ENCODE results near the gene FAM76B. TPM values are rescaled to one million over a fixed set of nuclear protein-coding genes. Genes with fewer than 3 reads are reported as not detected.
"Not testable (repeated sequence)": the region's sequence is repeated elsewhere in the genome, so short reads cannot be mapped to it uniquely, and the experiment has no call there.

FAM76B gene
- total RNA-seq: 10 to 100 TPM; 14.4 to 53.4 (median 30.5) TPM

DNA sequence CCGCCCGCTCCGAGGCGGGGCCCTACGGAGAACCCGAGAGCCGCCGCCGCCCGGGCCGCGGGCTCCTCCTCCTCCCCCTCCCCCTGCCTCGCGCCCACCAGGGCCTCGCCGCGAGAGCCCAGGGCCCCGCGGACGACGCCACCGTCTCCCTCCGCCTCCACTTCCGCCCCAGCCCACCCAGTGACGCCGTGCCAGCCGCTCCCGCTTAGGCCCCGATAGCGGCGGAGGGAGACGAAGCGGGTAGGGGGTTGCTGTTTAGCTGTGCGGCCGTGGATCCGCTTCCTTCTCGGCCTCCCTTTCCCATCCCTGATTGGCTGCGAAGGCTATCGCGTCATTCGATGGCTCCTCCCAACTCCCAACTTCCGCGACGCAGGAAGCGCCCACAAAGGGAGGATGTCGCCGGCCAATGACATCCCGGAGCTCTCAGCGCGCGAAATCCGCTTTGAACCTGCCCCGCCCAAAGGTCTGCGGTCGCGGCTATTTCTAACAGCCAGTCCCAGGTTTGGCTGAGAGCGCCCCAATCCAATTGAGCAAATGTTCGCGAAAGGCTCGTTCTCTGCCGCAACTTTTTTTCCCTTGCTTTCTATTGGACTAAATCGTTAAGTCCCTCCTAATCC is at the start of gene FAM76B:
TSS of gene FAM76B (minus strand) at position 277 of the 617 bp plus-strand sequence. CDS start 304 bp downstream, outside the sequence.
- Histone ChIP-seq H3K27ac (peak within 1 kb of the TSS; percentile 93 to 97), H3K4me3 (peak within 1 kb of the TSS; percentile 74 to 98 (median 89)), H3K4me1 (replicated peaks in 1 of 2) (peaks cover 2 to 15% of the 10 kb centered on the region in 2 donors)
- in situ Hi-C loops (cut with MboI; ENCODE audit: low pct_unique_long_range_greater_than_20kb in 2 of 9, low sequenced_read_pairs in 9 of 9, unreplicated experiment in 9 of 9): no loop called here
- ATAC-seq (replicated peaks in 6 of 8): peak; percentile 74 to 88 (median 84)
- 0% methylated on average over 1 to 9 of the region's 62 CpGs; no CpG with 5 or more reads in 4 of the 10 experiments for WGBS, 10 experiments

DNA sequence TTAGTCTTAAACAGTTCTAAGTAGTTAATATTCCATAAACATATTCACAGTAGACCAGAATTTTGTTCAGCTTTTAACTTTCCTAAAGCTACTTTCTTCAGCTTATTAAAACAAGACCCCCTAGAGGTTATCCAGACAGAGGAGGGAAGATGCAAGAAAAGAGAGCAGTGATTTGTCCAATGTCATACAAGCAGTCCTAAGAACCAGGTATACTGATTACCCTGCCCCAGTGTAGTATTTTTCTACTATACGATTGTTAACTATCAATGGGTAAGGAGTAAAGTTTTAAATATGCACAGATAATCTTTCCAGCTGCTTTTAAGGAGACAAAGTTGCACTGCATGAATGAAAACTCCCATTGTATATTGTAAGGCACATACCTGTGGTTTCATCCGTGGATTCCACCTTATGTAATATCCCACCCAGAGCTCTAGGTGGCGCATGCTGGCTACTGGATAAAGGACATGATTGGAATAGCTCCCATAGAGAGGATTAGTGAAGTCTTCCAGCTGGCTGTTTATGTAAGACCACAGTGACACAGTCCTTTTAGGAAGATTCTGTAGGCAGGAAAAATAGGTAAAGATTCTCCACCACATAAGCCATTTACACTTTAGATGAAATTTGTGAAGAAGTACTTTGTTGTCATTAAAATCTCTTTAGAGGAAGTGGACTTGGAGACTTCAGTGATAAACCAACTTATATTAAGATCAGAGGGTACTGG is 46.3 kb upstream of the FAM76B start:
- H3K4me1 ChIP-seq (replicated peaks in 1 of 2): no peaks in the 10 kb centered on the region
- in situ Hi-C loops (cut with MboI; ENCODE audit: low pct_unique_long_range_greater_than_20kb in 2 of 9, low sequenced_read_pairs in 9 of 9, unreplicated experiment in 9 of 9): loop anchor here in 3 of 9 experiments (25.0 kb wide), 3 partner anchors 176 to 576 kb away; no protein-coding TSS in a partner anchor
- ATAC-seq (replicated peaks in 6 of 8): peak; percentile 59 to 96 (median 89)
- H3K4me3 ChIP-seq: no peak overlapping the region
- H3K27ac ChIP-seq: no peak overlapping the region
- 0 to 80% (median 7%) methylated on average over 1 to 3 of the region's 3 CpGs; no CpG with 5 or more reads in 1 of the 10 experiments for WGBS, 10 experiments

DNA sequence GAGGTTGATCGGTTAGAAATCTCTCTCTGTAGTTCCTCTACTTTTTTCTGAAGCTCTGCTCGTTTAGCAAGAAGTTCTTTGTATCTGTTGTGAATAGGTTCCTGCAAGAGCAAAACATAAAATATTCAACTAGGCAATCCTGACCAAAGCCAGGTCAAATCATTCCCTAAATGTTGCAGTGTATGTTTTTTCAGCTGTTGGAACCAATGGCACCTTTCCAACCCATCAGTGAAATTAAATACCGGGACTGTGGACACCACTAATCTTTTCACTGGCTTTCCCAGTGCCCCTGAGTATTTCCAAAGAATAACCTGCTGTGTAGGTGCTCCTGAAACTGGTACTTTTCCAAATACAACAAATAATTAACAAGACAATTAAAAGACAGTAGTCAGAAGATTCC is 45.8 kb upstream of the FAM76B start:
- no peak for ATAC-seq (replicated peaks in 6 of 8)
- WGBS, 10 experiments: 41 to 94% (median 78%) methylated on average over 1 to 3 of the region's 3 CpGs; no CpG with 5 or more reads in 1 of the 10 experiments
- no peaks in the 10 kb centered on the region for H3K4me1 ChIP-seq (replicated peaks in 1 of 2)
- no peak overlapping the region for H3K27ac ChIP-seq
- in situ Hi-C loops (cut with MboI; ENCODE audit: low pct_unique_long_range_greater_than_20kb in 2 of 9, low sequenced_read_pairs in 9 of 9, unreplicated experiment in 9 of 9): loop anchor here in 3 of 9 experiments (25.0 kb wide), 3 partner anchors 177 to 577 kb away; no protein-coding TSS in a partner anchor
- no peak overlapping the region for H3K4me3 ChIP-seq

DNA sequence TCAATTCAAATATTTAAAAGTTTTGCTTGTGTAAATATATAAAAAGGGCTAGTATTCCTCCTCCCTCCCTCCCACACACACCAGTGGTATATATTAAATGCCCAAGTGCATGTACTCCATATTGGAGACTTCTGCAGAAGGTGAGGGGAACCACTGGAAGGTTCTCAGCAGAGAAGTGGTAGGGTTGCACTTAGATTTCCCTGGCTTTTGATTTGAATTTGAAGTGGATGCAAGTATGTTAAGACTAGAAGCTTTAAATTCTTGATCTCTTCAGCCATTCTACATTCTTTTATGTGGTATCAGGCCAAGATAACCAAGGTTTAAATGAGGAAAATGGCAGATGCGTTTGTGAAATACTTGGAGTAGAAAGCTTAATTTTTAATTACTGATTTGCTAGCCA is 43.8 kb upstream of the FAM76B start:
- in situ Hi-C loops (cut with MboI; ENCODE audit: low pct_unique_long_range_greater_than_20kb in 2 of 9, low sequenced_read_pairs in 9 of 9, unreplicated experiment in 9 of 9): loop anchor here in 3 of 9 experiments (25.0 kb wide), 3 partner anchors 179 to 579 kb away; no protein-coding TSS in a partner anchor
- ATAC-seq (replicated peaks in 6 of 8): no peak
- H3K4me1 ChIP-seq (replicated peaks in 1 of 2): no peaks in the 10 kb centered on the region
- H3K4me3 ChIP-seq: no peak overlapping the region
- H3K27ac ChIP-seq: no peak overlapping the region
- WGBS, 10 experiments: 33 to 100% (median 80%) methylated on average over 1 of the region's 1 CpG; no CpG with 5 or more reads in 4 of the 10 experiments

DNA sequence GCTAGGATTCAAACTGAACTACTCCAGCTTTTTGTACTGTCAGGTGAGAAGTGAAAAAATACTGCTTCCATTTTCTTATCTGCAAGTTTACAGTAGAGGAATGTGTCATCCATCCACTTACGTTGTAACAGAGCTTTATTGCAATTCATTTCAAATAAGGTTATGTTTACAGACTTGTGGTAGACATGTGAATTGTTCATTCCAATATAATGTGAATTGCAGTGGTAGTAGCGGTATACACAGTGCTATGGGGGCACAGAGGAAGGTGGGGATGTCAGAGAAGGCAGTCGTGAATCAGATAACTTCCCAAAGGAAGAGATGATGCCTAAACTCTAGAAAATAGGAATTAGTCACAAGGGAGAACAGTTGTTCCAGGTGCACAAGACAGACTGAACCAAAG is 43.2 kb upstream of the FAM76B start:
- Histone ChIP-seq H3K27ac (no peak overlapping the region), H3K4me1 (replicated peaks in 1 of 2) (no peaks in the 10 kb centered on the region), H3K4me3 (no peak overlapping the region)
- in situ Hi-C loops (cut with MboI; ENCODE audit: low pct_unique_long_range_greater_than_20kb in 2 of 9, low sequenced_read_pairs in 9 of 9, unreplicated experiment in 9 of 9): loop anchor here in 3 of 9 experiments (25.0 kb wide), 3 partner anchors 180 to 580 kb away; no protein-coding TSS in a partner anchor
- WGBS, 10 experiments: 43 to 100% (median 83%) methylated on average over 1 to 3 of the region's 3 CpGs; no CpG with 5 or more reads in 1 of the 10 experiments
- no peak for ATAC-seq (replicated peaks in 6 of 8)

DNA sequence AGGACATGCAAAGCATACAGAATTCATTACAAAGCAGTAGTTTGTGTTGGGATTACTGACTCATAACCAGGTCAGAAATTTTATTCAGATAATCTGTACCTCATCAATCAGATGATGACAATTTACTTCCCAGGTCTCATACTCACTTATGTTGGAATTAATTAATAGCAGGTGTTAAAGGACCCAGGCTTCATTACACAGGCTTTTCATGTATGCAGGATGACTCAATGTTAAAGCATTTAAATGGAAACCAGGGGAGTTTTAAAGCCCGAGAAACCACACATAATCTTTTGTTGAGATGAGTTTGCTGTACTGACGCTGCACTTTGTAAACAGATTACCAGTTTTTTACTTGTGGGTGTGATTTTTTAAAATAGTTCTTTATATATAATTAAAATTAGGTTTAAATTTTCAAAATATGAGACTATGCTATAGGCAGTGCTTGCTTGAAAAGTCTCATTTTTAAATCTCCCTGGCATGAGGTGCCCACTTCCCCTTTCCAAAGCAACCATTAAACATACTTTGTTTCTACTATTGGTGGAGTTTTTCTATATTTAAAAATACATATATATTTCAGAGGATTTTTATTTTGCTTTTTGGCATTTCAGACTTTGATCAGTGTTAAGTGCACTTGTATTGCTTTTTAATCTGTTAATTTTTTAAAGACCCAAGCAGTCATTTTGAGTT is 41.8 kb upstream of the FAM76B start:
- 0 to 84% (median 23%) methylated on average over 1 to 2 of the region's 2 CpGs; no CpG with 5 or more reads in 2 of the 10 experiments for WGBS, 10 experiments
- Histone ChIP-seq H3K27ac (no peak overlapping the region), H3K4me3 (no peak overlapping the region), H3K4me1 (replicated peaks in 1 of 2) (no peaks in the 10 kb centered on the region)
- in situ Hi-C loops (cut with MboI; ENCODE audit: low pct_unique_long_range_greater_than_20kb in 2 of 9, low sequenced_read_pairs in 9 of 9, unreplicated experiment in 9 of 9): loop anchor here in 3 of 9 experiments (25.0 kb wide), 3 partner anchors 181 to 581 kb away; no protein-coding TSS in a partner anchor
- ATAC-seq (replicated peaks in 6 of 8): peak in 7 of 8 experiments; percentile 23 to 81 (median 69)

DNA sequence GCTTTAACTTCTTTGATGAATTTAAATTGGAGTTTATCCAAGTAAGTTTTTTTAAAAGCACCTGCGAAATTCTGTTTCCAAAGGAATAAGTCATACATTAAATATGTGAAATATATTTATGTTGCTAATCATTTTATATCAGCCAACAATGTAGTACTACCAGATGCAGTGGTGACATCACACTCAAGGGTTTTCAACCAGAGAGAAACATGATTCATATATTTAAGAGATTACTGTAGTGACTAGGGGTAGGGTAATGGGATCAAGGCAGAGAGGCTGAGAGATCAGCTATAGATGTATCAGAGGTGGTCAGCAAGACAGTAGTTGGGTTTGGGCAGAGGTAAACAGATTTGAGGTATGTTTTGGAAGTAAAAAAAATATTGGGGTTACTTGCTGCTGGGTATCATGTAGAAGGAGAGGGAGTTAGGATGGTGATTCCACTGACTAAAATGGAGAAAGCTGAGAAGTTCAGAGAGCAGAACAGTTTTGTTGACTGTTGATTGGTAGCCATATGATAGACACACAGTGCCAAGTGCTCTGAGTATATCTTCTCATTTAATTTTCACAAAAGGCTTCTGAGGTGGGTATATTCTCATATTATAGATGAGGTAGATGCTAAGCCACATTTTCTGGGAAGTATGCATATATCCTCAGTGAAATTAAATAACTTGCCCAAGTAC is 40.1 kb upstream of the FAM76B start:
- Histone ChIP-seq H3K27ac (no peak overlapping the region), H3K4me3 (no peak overlapping the region), H3K4me1 (replicated peaks in 1 of 2) (no peaks in the 10 kb centered on the region)
- in situ Hi-C loops (cut with MboI; ENCODE audit: low pct_unique_long_range_greater_than_20kb in 2 of 9, low sequenced_read_pairs in 9 of 9, unreplicated experiment in 9 of 9): loop anchor here in 3 of 9 experiments (25.0 kb wide), 3 partner anchors 183 to 583 kb away; no protein-coding TSS in a partner anchor
- ATAC-seq (replicated peaks in 6 of 8): peak in 1 of 8 experiments; percentile 19
- 55 to 100% (median 86%) methylated on average over 1 of the region's 1 CpG; no CpG with 5 or more reads in 1 of the 10 experiments for WGBS, 10 experiments

DNA sequence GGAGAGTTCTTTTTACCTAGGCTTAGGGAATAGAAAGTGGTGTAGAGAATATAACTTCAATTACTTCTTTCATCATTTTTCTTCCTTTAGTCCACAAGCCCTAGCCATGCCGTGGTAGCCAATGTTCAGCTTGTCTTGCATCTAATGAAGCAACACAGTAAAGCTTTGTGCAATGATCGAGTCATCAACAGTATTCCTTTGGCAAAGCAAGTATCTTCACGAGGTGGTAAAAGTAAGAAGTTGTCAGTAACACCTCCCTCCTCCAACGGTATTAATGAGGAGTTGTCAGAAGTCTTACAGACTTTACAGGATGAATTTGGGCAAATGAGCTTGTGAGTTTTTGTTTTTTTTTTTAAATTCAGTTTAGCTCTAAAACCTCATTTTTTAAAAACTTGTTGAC is 38.1 kb upstream of the FAM76B start:
- no peak overlapping the region for H3K27ac ChIP-seq
- WGBS, 10 experiments: 63 to 100% (median 93%) methylated on average over 2 to 4 of the region's 4 CpGs; no CpG with 5 or more reads in 1 of the 10 experiments
- no peaks in the 10 kb centered on the region for H3K4me1 ChIP-seq (replicated peaks in 1 of 2)
- in situ Hi-C loops (cut with MboI; ENCODE audit: low pct_unique_long_range_greater_than_20kb in 2 of 9, low sequenced_read_pairs in 9 of 9, unreplicated experiment in 9 of 9): loop anchor here in 3 of 9 experiments (25.0 kb wide), 3 partner anchors 185 to 585 kb away; no protein-coding TSS in a partner anchor
- H3K4me3 ChIP-seq: no peak overlapping the region
- no peak for ATAC-seq (replicated peaks in 6 of 8)

DNA sequence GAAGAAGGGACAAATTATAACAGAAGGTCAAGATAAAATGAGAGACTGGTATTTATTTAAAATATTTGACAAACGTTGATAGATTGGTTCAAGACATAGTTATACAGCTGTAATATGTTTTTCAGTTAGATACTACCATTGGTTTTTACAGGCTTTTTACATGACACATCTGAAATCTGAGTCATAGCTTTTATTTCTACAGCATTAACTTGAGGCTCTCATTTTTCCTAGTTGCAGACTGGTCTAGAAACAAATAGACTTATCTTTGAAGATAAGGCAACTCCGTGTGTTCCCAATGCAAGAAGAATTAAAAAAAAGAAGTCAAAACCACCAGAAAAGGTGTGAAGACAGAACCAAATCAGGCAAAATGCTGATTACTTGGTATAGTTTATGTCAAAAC is 32.1 kb upstream of the FAM76B start:
- no peak overlapping the region for H3K4me3 ChIP-seq
- in situ Hi-C loops (cut with MboI; ENCODE audit: low pct_unique_long_range_greater_than_20kb in 2 of 9, low sequenced_read_pairs in 9 of 9, unreplicated experiment in 9 of 9): loop anchor here in 2 of 9 experiments (25.0 kb wide), 1 partner anchor 566 kb away; the partner anchor contains the start of genes CCDC82 (in 2 of the 2) and JRKL (in 2 of the 2)
- H3K27ac ChIP-seq: no peak overlapping the region
- no peak for ATAC-seq (replicated peaks in 6 of 8)
- 50 to 100% (median 85%) methylated on average over 1 to 2 of the region's 2 CpGs; no CpG with 5 or more reads in 2 of the 10 experiments for WGBS, 10 experiments
- H3K4me1 ChIP-seq (replicated peaks in 1 of 2): no peaks in the 10 kb centered on the region

DNA sequence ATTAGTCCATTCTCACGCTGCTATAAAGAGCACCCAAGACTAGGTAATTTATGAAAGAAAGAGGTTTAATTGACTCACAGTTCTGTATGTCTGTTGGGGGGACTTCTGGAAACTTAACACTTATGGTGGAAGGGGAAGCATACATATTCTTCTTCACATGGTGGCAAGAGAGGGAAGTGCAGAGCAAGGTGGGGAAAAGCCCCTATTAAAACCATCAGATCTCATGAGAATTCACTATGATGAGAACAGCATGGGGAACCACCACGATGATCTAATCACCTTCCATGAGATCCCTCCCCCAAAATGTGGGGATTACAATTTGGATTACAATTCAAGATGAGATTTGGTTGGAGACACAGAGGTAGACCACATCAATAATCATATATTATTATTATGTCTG is 26.5 kb upstream of the FAM76B start:
- in situ Hi-C loops (cut with MboI; ENCODE audit: low pct_unique_long_range_greater_than_20kb in 2 of 9, low sequenced_read_pairs in 9 of 9, unreplicated experiment in 9 of 9): loop anchor here in 2 of 9 experiments (25.0 kb wide), 1 partner anchor 571 kb away; the partner anchor contains the start of genes CCDC82 (in 2 of the 2) and JRKL (in 2 of the 2)
- no peak overlapping the region for H3K4me3 ChIP-seq
- H3K27ac ChIP-seq: no peak overlapping the region
- 86 to 100% (median 100%) methylated on average over 1 to 2 of the region's 2 CpGs for WGBS, 10 experiments
- ATAC-seq (replicated peaks in 6 of 8): no peak
- H3K4me1 ChIP-seq (replicated peaks in 1 of 2): no peaks in the 10 kb centered on the region

DNA sequence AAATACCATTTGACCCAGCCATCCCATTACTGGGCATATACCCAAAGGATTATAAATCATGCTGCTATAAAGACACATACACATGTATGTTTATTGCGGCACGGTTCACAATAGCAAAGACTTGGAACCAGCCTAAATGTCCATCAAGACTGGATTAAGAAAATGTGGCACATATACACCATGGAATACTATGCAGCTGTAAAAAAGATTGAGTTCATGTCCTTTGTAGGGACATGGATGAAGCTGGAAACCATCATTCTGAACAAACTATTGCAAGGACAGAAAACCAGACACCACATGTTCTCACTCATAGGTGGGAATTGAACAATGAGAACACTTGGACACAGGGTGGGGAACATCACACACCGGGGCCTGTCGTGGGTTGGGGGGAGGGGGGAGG is 21.5 kb upstream of the FAM76B start:
- ATAC-seq (replicated peaks in 6 of 8); H3K27ac ChIP-seq; H3K4me1 ChIP-seq (replicated peaks in 1 of 2); H3K4me3 ChIP-seq: not testable (repeated sequence)
- in situ Hi-C loops (cut with MboI; ENCODE audit: low pct_unique_long_range_greater_than_20kb in 2 of 9, low sequenced_read_pairs in 9 of 9, unreplicated experiment in 9 of 9): loop anchor here in 2 of 9 experiments (25.0 kb wide), 1 partner anchor 576 kb away; the partner anchor contains the start of genes CCDC82 (in 2 of the 2) and JRKL (in 2 of the 2)
- 93 to 100% (median 100%) methylated on average over 2 of the region's 4 CpGs; no CpG with 5 or more reads in 5 of the 10 experiments for WGBS, 10 experiments

DNA sequence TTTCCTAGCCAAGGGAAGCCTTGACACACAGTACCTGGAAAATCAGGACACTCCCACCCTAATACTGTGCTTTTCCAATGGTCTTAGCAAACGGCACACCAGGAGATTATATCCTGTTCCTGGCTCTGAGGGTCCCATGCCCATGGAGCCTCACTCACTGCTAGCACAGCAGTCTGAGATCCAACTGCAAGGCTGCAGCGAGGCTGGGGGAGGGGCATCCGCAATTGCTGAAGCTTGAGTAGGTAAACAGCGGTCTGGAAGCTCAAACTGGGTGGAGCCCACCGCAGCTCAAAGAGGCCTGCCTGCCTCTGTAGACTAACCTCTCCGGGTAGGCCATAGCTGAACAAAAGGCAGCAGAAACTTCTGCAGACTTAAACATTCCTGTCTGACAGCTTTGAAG is 16.9 kb upstream of the FAM76B start:
- in situ Hi-C loops (cut with MboI; ENCODE audit: low pct_unique_long_range_greater_than_20kb in 2 of 9, low sequenced_read_pairs in 9 of 9, unreplicated experiment in 9 of 9): loop anchor here in 2 of 9 experiments (25.0 kb wide), 1 partner anchor 581 kb away; the partner anchor contains the start of genes CCDC82 (in 2 of the 2) and JRKL (in 2 of the 2)
- 86 to 100% (median 100%) methylated on average over 1 to 4 of the region's 6 CpGs; no CpG with 5 or more reads in 7 of the 10 experiments for WGBS, 10 experiments
- not testable (repeated sequence) for H3K27ac ChIP-seq; ATAC-seq (replicated peaks in 6 of 8); H3K4me3 ChIP-seq; H3K4me1 ChIP-seq (replicated peaks in 1 of 2)
